ENCODE data around the gene DCAF8.

The DCAF8 gene

DNA sequence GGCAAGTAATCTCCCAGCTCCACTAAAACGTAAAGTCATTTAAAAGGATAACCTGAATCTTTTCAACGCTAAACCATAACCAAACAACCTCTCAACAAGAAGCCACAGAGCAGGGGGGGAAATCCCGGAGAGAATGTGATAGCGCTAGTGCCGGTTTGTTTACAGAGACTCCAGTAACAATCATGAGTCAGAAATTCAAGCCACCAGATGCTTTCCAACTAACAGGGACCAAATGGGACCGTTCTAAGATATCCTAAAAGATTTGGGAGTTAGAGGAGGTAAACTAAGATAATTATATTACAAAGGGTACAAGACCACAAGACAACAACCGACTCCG, 825 bp downstream of the DCAF8 start:
- peak; percentile 60 for DNase-seq

GRCh38 chr1:160260406-160261382, 1.7 kb downstream of the DCAF8 start:
- no peak for DNase-seq

DNA sequence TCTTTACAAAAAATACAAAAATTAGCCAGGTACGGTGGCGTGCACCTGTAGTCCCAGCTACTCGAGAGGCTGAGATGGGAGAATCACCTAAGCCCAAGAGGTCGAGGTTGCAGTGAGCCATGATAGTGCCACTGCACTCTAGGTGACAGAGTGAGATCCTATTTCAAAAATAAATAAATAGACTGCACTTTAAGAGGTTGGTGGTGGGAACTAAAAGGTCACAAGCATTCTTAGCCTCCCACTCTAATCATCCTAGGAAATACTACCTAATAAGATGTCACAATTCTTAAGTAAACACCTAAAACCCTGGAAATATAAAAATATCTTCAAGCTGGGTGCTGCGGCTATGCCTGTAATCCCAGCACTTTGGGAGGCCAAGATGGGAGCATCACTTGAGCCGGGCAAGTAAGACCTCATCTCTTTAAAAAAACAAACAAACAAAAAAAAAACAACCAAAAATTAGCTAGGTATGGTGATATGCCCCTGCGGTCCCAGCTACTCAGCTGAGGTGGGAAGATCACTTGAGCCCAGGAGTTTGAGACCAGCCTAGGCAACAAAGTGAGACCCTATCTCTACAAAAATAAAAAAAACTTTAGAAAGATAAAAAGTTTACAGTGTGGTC, 4.1 kb downstream of the DCAF8 start:
- no peak for DNase-seq

DNA sequence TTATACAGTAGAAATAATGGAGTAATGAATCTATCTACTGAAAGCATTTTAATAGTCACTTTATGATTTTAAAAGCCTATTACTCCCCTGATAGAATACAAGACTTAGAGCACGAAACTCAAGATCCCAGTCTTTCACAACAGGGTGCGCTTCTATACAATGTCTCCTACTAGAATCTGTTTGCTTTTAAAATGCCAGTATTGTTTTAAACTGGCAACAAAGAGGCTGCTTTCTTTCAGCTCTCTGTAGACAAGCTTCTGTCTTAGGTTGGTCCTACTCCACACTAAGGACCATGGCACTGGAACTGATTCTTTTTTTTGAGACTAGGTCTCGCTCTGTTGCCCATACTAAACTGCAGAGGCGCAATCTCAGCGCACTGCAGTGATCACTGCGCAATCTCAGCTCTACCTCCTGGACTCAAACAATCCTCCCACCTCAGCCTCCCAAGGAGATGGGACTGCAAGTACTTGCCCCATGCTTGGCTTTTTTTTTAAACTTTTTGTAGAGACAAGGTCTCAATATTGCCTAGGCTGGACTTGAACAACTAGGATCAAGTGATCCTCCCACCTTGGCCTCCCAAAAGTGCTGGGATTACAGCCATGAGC, 4.8 kb downstream of the DCAF8 start:
- DNase-seq, result no peak

GRCh38 chr1:160256396-160257046, 5.8 kb downstream of the DCAF8 start:
- DNase-seq, result no peak

DNA sequence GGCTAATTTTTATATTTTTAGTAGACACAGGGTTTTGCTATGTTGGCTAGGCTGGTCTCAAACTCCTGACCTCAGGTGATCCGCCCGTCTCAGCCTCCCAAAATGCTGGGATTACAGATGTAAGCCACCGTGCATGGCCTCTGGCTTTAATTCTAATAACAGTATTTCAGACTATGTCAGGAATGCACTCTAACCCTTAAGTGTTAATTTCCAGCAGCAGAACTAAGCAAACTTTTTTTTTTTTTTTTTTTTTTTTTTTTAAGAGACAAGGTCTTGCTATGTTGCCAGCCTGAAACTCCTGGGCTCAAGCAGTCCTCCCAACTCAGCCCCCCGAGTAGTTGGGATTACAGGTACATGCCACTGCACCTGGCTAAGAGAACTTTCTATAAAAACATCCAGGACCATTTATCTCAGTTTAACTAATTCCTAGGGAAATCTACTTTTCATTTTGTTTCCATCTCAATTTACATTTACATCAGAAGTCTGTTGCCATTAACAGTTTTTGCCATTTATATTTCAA, 6.5 kb downstream of the DCAF8 start:
- DNase-seq, result no peak

DNA sequence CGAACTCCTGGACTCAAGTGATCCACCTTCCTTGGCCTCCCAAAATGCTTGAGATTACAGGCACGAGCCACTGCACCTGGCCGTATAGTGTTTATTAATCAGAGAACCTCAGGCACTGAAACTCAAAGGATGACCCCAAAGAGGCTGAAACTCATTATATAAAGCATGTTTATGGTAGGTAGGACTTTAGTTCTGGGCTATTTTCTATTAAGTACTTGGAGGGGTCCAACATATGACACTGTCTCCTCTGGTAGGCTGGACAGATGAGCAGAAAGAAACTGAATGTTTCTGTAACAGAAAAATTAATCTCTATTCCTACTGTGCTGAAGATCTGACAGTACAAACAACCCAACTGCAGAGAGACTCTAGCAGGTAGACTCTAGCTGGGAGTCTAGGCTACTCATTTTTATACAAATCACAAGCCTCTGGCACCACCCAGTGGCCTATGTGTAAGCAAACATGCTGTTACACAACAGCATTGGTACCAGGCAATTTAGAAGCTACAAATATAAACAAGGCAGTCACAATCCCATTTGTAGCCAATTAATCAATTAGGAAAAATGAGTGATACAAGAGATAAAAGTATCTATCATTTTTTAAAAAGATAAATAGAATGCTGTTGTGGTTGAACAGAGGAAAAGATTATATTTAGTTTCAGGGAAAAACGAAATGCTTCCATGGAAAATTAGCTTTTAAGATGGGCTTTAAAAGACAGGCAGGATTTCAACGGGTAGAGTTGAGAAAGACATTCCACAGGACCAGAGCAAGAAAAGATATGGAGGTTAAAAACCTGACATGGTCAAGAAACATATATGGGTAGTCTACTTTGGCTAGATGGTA, 10.4 kb downstream of the DCAF8 start:
- peak; percentile 24 for DNase-seq

- DNase-seq, result no peak
Observed at GRCh38 chr1:160251011-160251410, 11.3 kb downstream of the DCAF8 start.

DNA sequence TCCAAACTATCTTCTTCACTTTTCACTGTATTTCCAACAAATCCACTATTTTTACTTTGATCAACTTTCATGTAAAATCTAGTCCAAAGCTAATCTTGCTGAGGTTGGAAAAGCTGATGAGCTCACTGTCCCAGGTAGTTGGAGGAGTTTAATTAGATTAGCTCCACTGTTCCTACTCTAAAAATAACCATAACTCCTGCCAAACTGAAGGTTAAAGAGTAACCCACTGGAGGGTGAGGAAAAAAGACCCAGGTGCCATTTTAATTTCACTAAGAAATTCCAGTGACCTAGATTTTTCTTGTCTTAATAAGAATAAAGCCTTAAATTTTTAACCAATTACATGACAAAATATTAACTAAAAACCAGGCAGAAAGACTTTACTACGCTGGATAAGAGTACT, 15.3 kb downstream of the DCAF8 start:
- DNase-seq, result no peak

- DNase-seq, result no peak
Observed at GRCh38 chr1:160245434-160245833, 16.9 kb downstream of the DCAF8 start.

GRCh38 chr1:160244209-160244608, 18.1 kb downstream of the DCAF8 start:
- no peak for DNase-seq

GRCh38 chr1:160243767-160244166, 18.6 kb downstream of the DCAF8 start:
- DNase-seq, result no peak

DNA sequence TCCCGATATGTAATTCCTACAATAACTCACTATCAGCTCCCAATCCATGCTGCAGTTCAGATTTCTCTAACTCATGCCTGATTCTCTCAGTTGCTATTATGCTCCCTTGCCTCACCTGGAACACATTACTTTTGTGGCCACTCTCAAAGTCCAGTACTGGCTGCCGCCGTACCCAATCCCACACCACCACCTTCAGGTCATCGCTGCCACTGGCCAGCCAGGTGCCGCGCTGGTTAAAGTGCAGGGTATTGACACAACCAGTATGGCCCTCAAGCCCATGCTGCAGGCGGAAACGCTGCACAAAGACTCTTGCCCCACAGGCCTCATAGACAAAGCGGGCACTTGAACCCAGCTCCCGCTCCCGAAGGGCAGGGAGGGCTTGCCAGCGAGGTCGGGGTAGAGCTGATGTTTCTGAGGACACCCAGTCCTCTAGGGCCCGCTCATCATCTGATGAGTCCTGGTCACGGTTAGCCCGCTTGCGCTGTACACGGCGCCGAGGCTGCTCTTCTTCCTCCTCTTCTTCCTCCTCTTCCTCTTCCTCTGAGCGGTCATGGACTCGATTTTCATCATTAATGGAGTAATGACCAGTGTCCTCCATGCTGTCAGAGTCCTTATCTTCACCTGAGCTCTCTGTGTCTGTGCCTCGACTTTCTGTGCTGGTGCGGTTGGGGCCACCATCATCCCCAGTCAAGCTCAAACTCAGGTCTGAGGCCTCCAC, 22.6 kb downstream of the DCAF8 start:
- no peak for DNase-seq

- DNase-seq, result no peak
Observed at GRCh38 chr1:160238408-160238807, 23.9 kb downstream of the DCAF8 start.

- DNase-seq, result no peak
Observed at GRCh38 chr1:160237558-160237957, 24.8 kb downstream of the DCAF8 start.

DNA sequence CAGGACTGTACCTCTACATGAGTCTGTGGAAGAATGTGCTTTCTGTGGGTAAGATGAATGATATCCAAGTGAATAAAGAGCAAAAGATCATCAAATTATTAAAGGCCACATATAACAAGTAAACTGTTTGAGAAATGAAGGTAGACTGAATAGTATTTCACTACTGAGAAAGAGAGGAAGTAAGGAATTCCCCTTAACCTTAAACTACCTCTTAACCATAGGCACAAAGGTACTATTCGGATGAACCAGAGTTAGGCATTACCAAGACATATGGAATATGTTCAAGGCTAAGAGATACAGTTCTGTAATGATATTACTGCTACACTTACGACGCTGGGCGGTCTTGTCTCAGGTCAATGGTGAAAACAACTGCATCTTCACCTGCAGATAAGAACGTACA, 25.5 kb downstream of the DCAF8 start:
- DNase-seq, result no peak

DNA sequence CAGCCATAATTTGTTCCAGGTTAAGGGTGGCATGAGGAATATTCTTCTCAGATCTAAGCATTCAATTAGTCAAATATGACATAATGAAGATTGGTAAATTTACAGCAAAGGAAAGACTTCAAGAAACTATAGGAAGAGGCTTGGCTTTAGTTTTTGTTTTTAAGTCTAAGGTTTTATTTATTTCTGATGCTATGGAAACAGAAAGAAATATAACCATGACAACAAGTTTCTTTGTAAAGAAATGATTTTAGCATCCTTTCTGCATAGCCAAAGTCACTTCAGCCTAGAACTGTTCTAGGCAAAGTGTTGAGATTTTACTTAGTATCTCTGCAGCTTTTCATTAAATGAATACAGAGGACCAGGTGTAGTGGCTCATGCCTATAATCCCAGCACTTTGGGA, 29.4 kb downstream of the DCAF8 start:
- DNase-seq, result no peak

GRCh38 chr1:160228431-160228830, 33.9 kb downstream of the DCAF8 start:
- DNase-seq, result no peak

DNA sequence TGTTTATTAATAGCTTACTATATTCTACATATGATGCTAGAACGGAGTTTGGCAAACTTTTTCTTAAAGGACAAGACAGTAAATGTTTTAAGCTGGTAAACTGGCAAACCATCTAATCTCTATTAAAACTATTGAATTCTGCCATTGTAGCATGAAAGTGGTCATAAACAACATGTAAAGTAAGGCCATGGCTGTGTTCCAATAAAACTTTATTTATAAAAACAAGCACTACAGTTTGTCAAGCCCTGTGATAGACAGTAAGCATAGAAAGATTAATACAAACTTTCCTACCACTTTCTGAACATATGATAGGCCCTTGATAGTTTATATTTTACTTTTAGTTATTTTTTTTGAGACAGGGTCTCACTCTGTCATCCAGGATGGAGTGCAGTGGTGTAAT, 34.8 kb downstream of the DCAF8 start:
- no peak for DNase-seq

- no peak for DNase-seq
Observed at GRCh38 chr1:160227034-160227433, 35.3 kb downstream of the DCAF8 start.

GRCh38 chr1:160226623-160227022, 35.7 kb downstream of the DCAF8 start:
- DNase-seq, result no peak

GRCh38 chr1:160225345-160225744, 37.0 kb downstream of the DCAF8 start:
- DNase-seq, result no peak
